ENCODE data around the gene PIEZO2.

DNA sequence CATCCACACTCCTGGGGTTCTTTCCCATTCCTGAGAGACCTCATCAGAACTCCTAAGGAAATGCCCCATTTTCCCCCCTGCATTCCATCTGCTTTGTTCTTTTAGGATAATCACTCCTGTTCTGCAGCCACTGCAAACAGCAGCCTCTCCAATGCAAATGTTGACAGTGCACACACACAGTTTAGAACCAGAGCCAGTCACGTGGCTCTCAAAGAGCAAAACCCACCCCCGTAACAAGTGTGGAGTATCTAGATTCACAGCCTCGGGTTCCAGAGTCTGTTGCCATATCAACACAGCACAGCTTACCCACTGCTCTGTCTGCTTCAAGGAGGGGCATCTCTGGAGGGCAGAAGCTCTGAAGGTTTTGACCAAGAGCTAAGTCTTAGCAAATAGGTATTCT is 443.6 kb downstream of the PIEZO2 start:
- TF ChIP-seq POLR2AphosphoS5 (IDR thresholded peaks at IDR 0.05) = no peak
- TF ChIP-seq POLR2A (IDR thresholded peaks at IDR 0.05) = no peak

Measured in upper lobe of left lung (tissue), 4 donors.